T-helper 1 cell (primary cell): ENCODE results near the gene MSL1.

ENCODE experiments used
- DNase-seq, 5 donors: peaks; one replicate each; pipeline ENCODE4 v3.0.0-alpha.2; 2012 to 2020

MSL1 gene

DNA sequence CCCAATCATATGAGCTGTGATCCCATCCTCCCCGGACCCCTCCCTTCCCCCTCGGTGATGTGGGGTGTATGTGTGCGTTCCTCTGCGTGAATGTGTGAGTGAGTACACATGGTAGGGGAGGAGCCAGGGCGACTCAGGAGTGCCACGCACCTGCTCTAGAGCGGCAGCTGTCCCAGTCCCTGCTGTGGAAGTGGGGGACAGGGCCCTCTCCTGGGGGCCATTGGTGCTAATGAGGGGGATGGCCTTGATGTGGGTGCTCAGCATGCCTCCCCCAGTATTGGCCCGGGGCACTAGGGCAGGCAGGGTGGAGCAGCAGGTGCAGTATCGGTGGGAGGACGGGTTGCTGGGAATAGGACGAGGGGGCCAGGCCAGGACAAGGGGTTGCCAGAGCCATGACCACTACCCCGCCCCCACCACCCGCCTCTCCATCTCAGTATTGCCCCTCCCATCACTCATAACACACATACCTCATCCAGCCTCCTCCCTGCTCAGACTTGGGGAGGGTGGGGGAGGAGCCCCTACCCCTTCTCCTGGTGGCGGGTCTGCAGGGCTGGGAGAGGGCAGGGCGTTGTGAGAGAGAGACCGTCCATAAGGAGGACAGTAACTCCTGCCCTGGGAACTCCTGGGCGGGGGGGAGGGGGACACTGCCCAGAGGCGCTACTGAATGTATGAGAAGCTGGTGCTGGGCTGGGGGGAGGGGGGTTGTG, 29.9 kb upstream of the MSL1 start:
- DNase-seq = no peak

DNA sequence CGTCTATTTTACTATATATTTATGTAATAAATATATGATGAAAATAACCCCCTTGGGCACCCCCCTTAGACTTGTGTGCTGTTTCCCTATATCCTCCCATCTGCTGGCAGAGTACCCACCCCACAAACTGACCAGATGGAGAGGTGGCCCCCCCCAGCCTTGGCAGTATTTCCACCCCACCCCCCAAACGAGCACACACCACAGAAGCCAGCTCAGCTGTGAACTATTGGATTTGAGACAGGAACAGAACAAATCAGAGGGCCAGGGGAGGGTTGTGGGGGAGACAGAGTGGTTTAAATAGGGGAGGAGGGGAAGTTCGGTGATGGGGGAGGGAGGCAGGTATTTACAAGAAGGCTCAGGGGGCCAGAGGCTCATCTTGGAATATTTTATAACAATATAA, 29.2 kb upstream of the MSL1 start:
- no peak for DNase-seq

DNA sequence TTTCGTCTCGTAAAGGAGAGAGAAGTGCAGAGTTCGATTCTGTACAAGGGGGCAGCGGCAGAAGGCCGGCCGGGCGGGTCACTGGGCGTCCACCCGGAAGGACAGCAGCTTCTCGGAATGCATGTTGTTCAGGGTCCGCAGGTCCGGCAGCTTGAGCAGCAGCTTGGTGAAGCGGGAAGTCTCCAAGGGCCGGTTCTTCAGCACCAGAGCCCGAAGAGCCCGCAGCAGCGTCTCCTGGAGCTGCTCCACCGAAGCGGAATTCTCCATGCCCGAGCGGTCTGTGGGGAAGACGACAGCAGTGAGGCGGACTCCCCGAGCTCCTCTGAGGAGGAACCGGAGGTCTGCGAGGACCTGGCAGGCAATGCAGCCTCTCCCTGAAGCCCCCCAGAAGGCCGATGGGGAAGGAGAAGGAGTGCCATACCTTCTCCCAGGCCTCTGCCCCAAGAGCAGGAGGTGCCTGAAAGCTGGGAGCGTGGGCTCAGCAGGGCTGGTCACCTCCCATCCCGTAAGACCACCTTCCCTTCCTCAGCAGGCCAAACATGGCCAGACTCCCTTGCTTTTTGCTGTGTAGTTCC, 28.7 kb upstream of the MSL1 start:
- DNase-seq = no peak

DNA sequence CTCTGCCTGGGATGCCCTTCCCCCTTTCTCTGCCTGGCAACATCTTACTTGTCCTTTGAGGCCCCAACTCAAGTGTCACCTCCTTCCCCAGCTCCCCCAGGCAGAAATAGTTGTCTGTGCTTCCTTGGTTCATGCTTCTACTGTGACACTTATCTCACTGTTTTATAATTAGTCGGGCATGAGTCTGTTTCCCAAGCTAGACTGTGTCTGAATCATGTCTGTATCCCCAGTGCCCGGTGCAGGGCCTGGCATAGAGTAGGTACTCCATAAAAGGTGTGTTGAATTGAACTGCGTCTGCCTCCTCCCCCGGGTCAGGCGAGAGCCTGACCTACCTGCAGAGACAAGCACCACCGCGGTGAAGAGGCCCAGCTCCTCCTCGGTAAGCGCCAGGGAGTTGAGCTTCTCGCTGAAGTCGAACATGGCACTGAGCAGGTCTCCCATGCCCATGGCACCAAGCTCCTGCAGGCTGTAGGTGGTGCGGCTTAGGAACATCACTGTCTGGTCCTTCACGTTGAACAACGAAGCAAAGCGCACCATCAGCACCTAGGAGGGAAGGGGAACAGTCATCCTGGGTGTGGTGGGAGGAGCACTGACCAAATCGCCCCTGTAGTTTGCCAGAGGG, 28.1 kb upstream of the MSL1 start:
- DNase-seq = no peak

DNA sequence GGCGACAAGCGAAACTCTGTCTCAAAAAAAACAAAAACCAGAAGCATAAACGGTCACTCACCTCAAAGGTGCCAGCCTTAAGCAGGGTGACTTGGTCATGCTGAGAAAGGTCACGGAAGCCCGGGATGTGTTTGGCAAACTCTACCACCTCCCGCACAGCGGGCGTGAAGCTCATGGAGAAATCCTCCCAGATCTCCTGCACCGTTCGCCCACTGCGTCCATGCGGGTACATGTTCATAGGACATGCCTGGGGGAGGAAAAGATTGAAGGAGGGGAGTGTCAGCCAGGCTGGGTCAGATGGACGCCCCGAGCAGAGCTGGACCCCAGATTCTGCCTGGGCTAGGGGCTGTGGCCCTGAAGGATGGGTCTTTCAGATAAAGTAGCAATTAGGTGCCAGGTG, 26.9 kb upstream of the MSL1 start:
- no peak for DNase-seq

DNA sequence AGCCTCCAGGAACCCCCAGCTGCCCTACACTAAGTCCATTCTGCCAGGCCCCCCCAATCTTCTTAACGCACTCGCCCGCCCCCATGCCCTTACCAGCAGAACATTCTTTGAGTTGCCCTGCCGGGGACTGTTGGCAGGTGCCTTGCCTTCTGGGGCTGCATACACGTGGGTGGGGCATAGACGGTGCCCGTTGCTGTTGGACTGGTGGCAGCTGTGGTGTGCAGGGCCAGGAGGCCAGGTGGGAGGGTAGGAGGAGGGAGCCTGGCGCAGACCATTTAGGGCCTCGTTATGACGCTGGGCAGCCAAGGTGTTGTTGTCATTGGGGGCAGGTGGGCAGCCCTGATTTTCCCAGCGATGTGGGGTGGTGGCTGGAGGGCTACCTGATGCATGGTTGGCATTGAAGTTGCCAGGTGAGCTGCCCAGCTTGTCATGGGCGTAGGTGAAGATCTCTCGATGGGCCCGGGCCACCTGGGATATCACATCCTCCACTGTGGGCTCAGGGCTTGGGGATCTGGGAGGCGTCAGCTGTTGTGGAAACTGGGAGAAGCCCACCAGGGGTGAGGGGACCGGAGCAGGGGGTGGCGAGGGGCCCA, 26.3 kb upstream of the MSL1 start:
- no peak for DNase-seq

DNA sequence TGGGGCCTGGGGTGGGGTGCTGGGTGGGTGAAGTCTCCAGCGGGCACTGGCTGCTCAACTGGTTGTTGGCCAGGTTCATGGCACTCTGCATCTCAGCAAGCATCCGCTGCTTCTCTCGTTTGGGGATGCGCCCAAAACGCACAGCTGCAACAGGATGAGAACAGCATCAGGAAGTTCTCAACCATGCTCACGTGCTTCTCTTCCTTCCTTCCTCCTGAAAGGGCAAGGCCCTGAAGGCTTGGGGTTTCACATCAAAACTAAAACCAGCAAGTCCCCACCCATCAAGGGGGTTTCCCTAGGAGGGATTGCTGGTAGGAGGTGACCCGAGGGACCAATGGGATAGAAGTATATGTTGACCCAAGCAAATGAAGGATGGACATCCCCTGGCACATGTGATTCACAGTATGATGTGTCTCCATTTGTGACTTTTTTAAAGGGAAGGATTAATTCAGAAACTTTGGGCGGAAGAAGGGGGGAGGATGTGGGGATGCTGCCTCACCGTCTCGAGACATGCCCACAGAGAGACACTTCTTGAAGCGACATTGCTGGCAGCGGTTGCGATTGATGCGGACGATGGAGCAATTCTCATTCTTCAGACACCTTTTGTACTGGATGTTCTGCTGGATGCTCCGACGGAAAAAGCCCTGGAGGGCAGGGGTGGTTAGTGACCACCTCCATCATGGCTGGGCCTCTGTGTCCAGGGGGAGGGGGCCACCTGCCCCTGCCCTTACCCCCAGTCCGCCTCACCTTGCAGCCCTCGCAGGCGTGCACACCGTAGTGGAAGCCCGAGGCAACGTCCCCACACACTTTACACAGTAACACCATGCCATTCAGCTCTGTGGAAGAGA, 25.6 kb upstream of the MSL1 start:
- DNase-seq = peak; percentile 73 to 99 (median 80)

DNA sequence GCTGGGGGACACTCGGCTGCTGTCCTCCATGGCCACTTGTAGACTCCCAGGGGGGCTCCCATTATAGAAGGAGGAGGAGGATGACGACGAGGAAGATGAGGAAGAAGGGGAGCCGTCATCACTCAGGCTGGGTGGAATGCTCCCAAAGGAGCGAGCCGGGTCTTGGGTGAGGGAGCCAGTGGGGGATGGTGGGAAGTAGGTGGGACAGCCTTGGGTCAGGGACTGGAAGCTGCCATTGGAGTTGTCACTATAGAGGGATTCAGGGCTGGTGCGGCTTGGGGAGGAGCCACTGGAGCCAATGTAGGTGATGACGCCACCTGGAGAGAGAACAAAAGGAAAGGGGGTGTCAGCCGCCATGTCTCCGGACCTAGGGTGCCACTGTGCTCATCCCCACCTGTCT, 24.7 kb upstream of the MSL1 start:
- no peak for DNase-seq

DNA sequence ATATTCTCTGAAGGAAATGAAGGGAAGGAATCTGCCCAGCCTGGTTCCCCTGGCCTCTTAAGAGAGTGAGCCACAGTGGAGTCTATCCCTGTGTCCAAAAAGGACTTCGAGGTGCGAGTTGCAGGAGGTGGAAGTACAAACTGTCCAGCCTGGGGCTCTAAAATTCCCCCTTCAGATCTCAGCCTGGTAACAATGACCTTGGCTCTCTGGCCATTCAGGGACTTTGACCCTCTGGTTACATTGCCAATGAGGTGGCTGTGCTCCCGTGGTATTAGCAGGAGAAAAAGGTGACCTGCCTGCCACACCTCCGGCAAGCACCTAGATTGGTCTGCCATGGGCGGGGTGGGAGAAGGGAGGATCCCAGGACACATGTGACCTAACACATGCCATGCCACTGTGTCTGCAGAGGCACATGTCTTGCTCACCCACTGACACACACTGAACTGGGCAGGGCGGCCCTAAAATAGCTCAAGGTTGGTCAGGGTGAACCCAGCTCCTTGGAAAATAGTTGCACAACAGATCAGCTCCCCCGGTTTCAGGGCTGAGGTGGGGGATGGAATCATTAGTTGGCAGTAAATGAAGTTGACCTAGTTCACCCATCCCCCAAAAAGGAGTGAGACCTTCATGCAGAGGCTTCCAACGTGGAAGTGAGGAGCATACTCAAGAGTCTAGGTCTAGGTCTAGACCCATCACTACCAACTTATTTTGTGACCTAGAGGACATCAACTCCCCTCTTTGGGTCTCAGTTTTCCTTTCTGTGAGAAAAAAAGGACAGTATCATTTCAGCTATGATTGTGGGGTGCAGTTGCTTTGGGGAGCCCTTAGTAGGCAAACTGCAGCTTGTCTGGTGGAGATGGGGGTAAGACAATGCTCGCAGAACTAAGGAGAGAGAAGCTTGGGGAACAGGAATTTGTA, 23.6 kb upstream of the MSL1 start:
- no peak for DNase-seq

DNA sequence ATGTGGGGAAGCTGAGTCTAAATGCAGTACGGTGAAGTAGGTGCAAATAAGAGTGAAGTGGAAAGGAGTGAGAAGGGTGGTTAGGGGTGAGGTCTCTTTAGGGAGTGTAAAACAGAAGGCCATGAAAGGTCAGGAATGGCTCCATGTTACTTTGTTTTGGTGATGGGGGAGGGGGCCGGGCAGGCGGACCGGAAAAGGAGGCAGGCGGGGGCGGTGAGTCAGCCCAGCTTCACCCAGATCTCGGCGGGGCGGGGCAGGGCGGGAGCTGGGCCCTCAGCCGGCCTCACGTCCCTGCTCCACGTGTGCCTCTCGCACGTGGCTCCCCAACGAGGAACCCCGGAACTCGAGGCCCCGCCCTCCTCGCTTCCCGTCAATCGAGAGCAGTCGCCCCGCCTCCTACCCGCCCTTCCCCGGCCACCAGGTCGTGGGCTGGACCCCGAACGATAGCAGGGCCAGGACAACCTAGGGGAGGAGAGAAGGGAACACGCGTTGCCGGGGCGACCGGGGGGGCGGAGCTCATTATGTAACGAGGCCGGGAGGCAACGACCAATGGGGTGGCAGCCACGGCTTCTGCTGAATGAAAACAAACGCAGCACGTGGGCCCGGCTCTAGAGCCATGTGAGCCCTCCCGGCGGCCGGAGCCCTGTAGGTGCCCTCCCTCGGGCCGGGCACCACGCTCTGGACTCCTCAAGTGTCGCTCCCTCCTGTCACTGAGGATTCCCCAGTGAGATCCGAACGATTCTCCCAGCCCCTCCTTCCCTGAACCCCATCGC, 22.7 kb upstream of the MSL1 start:
- peak; percentile 97 to 99 (median 99) for DNase-seq

DNA sequence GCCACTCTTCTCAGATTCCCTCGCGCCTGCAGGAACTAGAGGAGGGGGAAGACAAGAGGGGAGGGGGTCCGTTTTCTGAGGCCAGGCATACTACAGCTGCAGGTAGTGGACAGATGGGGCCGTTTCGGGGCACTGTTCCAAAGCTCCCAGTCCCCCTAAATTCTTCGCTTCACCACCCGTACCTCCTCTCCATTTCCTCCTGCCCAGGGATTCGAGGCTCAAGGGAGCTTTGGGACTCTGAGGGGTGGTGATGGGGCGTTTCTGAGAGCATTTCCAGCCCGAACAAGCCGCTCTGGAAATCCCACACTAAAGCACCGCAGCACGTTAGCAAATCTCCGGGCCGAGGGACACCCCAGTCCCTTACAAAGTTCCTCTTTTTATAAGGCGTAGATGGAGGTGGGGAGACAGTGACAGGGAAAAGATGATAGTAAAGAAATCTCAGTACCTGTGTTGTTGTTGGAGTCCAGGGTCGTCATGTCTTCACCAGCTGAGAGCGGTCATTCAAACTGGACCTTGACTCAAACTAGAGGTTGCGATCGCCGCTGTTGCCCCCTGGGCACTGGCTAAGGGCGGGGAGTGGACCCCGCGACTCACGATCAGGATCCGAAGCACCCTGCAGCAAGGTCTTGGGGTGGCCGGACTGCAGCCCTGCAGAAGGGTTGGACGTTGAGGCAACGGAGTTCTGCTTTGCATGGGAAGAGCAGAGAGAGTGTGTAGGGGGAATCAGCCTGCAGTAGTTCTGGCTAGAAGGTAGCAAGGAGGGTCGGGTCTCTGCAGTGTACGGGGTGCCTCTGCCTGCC, 22.0 kb upstream of the MSL1 start:
- DNase-seq = no peak

DNA sequence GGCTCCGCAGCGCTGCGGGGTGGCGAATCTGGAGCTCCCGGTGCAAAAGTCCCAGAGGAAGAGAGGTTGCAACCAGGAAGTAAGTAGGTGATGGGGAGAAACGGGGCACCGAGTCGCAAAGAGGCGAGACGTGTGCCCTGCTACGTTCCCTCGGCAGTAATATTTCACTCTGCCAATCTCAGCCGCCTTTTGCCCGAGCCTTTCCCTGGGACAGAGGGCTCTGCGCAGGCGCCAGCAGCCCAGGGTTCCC, 21.4 kb upstream of the MSL1 start, which contains the start of gene NR1D1:
TSS of gene NR1D1 (minus strand) at position 171 of the 250 bp plus-strand sequence. CDS start 495 bp downstream, outside the sequence.
- no peak for DNase-seq

DNA sequence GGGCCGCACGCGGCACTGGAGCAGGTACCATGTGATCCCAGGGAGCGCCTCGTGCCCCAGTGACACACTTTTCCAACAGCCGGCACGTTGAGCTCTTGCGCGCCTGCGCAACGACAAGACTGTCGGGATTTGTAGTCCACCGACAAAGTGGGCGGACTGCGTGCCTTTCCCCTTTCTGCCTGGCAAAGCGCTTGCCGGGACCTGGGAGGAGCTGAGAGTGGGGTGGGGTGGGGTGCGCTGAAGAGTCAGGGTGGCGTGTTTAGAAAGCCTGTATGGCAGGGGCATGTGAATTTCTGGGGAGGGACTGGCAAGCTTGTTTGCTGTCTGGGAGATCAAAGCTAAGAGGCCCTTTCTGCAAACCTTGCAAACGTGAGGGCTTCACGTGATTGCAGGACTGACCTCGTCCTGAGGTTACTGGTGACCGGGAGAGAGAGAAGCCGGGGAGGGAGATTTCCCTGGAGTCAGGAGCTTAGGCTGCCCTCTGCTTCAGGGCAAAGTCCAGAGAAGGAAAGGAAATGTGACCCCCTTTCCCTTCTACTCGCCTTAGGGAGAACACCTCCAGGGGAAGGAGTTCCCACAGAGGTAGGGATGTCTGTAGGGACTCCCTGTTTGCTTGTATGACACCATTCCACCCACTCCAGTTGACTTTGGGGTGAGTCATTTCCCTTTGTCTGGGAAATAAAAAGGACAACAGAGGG, 21.0 kb upstream of the MSL1 start:
- DNase-seq = peak; percentile 82 to 91 (median 84)

DNA sequence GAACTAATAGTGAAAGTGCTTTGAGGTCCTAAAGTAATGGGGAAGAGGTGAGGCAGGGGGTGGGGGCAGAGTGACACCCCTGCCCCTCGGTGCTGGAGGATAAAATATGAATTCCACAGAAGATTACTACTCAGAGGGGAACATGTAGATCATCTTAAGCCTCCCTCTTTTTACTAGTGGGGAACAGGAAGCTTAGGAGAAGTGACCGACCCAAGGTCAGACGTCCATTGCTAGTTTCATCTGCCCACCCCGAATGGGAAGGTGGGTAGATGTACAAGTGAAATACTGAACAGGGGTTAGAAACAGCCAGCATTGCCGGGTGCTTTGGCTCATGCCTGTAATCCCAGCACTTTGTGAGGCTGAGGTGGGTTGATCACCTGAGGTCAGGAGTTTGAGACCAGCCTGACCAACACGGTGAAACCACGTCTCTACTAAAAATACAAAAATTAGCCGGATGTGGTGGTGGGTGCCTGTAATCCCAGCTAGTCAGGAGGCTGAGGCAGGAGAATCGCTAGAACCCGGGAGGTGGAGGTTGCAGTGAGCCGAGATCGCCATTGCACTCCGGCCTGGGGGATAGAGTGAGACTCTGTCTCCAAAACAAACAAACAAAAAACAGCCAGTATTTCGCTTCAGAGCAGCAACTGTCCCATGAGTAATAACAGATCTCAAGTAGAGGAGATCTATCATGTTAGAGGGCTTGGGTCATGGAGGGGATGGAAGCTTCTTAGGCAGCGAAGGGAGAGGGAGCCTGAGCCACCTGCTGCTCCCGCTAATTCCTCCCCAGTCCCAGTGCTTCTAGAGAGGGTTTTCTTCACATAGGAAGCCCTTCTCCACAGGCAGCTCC, 20.2 kb upstream of the MSL1 start:
- DNase-seq = no peak

DNA sequence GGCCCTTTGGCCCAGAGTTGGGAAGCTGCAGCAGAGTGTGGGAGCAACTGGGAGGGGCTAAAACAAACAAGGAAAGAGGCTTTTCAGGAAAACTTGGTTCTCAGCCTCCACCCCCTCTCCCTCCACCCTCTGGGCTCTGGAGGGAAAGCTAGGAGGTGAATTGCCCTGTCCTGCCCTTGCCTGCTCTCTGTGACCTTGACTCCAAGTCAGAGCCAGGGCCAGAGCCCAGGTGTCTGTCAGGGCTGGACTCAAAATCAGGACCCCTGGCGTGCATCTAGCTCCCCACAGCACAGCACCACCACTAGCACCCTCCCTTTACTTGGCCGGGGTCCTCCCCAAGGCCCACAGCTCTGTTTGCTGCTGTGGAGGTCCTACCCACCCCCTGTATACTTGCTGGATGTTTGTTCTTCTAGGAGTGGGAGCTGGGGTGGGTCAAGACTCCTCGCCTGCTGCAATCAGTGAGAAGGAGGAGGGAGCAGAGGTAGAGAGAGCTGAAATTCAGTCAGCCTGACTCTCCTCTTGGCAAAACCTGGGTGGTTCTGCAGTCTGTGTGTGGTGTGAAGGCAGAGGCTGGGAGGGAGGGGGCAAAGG, 18.6 kb upstream of the MSL1 start:
- no peak for DNase-seq

DNA sequence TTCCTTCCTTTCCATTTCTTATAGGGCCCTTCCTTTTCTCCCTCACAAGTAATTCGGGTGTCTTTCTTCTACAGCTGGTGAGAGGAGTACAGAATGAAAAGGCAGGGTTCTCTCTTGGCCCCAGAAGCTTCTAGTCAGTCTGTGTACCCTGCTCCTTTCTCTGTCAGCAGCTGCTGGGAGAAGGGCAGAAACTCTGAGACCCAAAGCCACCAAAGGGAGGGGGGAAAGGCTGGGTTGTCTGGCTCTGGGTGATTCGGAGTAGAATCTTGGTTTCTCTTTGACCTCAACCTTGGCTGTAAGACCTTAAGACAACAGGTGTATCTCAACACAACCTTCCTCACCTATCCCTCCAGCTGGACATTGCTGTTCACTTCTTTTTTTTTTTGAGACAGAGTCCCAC, 18.1 kb upstream of the MSL1 start:
- no peak for DNase-seq

DNA sequence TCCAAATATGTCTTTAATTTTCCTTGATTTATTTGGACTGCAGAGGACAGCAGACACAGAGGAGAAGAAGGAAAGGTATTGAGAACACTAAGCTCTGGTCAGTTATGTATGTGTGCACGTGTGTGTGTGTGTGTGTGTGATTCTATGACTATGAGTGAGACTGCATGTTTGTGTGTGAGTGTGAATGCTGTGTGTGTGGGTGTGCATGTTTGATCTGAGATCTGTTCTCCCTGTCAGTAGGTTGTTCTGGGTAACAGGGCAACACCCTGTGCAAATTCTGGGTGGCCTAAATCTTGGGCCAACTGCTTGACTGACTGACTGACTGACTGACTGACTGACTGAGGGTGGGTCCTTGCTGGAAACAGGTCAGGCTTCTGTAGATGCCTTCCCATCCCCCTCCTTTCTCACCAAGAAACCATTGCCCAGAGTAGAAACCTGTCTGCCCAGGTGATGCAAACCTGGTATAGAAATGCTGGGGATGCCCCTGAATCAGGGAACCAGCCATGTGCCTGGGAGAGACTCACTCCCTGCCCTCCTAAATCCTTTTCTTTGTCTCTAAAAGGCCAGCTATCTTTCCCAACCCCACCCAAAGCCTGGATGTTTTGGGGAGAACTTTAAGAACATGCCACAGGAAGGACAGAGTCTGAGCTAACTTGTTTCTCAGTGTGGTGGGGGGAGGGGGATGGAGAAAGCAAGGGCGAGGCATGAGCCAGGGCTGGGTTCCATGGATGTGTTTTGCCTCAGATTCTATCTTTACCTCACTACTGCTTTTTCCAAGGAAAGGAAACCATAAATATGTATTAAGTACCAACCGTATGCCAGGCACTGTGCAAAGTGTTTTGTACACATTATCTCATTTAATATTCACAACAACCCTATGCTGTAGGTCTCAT, 16.9 kb upstream of the MSL1 start:
- DNase-seq = no peak
